MM.1S (cell line): ENCODE measurements around the gene RBM27.
"Not testable (repeated sequence)": the region's sequence is repeated elsewhere in the genome, so short reads cannot be mapped to it uniquely, and the experiment has no call there.

Experiments
- DNase-seq: peaks from one replicate; pipeline ENCODE4 v3.0.0-alpha.2; 2015
- H2AFZ ChIP-seq: fragments of 300-600 bp; sonication (generic); 2 replicates; pipeline ENCODE4 v1.6.0; 2016; ENCODE audit warnings: antibody characterized with exemption, low read length
- H3F3A ChIP-seq: fragments of 300-600 bp; sonication (generic); 2 replicates; pipeline ENCODE4 v1.6.1; 2016; ENCODE audit warnings: mild to moderate bottlenecking, antibody characterized with exemption, low read length, moderate library complexity, mixed read lengths; ENCODE audit not compliant: insufficient read depth
- H3K27ac ChIP-seq: fragments of 300-600 bp; sonication (generic); 2 replicates; pipeline ENCODE4 v1.5.1; 2016; ENCODE audit warnings: mild to moderate bottlenecking, low read length
- H3K27me3 ChIP-seq: fragments of 300-600 bp; sonication (generic); replicated peaks from 2 replicates; pipeline ENCODE4 v1.6.0; 2016; ENCODE audit warnings: low read length; ENCODE audit not compliant: insufficient read depth
- H3K36me3 ChIP-seq: fragments of 300-600 bp; sonication (generic); replicated peaks from 2 replicates; pipeline ENCODE4 v1.6.1; 2016; ENCODE audit warnings: mild to moderate bottlenecking, low read length, mixed read lengths; ENCODE audit not compliant: insufficient read depth
- H3K4me1 ChIP-seq: fragments of 300-600 bp; sonication (generic); 2 replicates; pipeline ENCODE4 v1.6.1; 2016; ENCODE audit warnings: low read length, mixed read lengths
- H3K4me2 ChIP-seq: fragments of 300-600 bp; sonication (generic); 2 replicates; pipeline ENCODE4 v1.6.0; 2016; ENCODE audit warnings: low read depth, low read length
- H3K4me3 ChIP-seq: fragments of 300-600 bp; sonication (generic); 2 replicates; pipeline ENCODE4 v1.5.1; 2016; ENCODE audit warnings: low read length, mixed read lengths
- H3K79me2 ChIP-seq: fragments of 300-600 bp; sonication (generic); 2 replicates; pipeline ENCODE4 v1.6.1; 2016; ENCODE audit warnings: mixed run types, low read length, mixed read lengths
- H3K9ac ChIP-seq: fragments of 300-600 bp; sonication (generic); 2 replicates; pipeline ENCODE4 v1.6.1; 2016; ENCODE audit warnings: low read length, mixed read lengths
- H3K9me2 ChIP-seq: fragments of 300-600 bp; sonication (generic); replicated peaks from 2 replicates; pipeline ENCODE4 v1.6.1; 2016; ENCODE audit warnings: mild to moderate bottlenecking, low read length, mixed read lengths; ENCODE audit not compliant: insufficient read depth
- H3K9me3 ChIP-seq: fragments of 300-600 bp; sonication (generic); replicated peaks from 2 replicates; pipeline ENCODE4 v1.6.1; 2016; ENCODE audit warnings: mild to moderate bottlenecking, low read length, mixed read lengths; ENCODE audit not compliant: insufficient read depth
- H4K20me1 ChIP-seq: fragments of 300-600 bp; sonication (generic); 2 replicates; pipeline ENCODE4 v1.6.1; 2016; ENCODE audit warnings: mild to moderate bottlenecking, low read length, moderate library complexity, mixed read lengths; ENCODE audit not compliant: insufficient read depth
- CTCF ChIP-seq: fragments of 300-600 bp; sonication (generic); IDR thresholded peaks from 2 replicates; pipeline ENCODE4 v1.5.1; 2016; ENCODE audit warnings: antibody characterized with exemption, low read length, mixed read lengths
- EZH2 ChIP-seq: fragments of 300-600 bp; sonication (generic); optimal IDR thresholded peaks from 2 replicates; pipeline ENCODE3; 2017; ENCODE audit warnings: low read depth, mild to moderate bottlenecking, antibody characterized with exemption, low read length, mixed read lengths
- EZH2phosphoT487 ChIP-seq: fragments of 300-600 bp; sonication (generic); IDR thresholded peaks from 2 replicates; pipeline ENCODE4 v1.6.1; 2018; ENCODE audit warnings: antibody characterized with exemption, low read length

RBM27 gene

GRCh38 chr5:146196459-146197048 is 6.9 kb upstream of the RBM27 start:
- Histone ChIP-seq H3K4me1 (no peaks in the 10 kb centered on the region), H3K9me2 (no peaks in the 10 kb centered on the region), H4K20me1 (no peaks in the 10 kb centered on the region), H3F3A (no peaks in the 10 kb centered on the region; the same call in 1 of the 2 replicates), H3K9me3 (no peaks in the 10 kb centered on the region), H3K27me3 (no peaks in the 10 kb centered on the region), H3K4me3 (no peak overlapping the region), H3K9ac (no peak overlapping the region), H3K4me2 (no peak overlapping the region), H2AFZ (no peak overlapping the region), H3K36me3 (no peaks in the 10 kb centered on the region), H3K79me2 (no peaks in the 10 kb centered on the region), H3K27ac (no peak overlapping the region)
- no peak for DNase-seq
- TF ChIP-seq EZH2phosphoT487: no peak
- TF ChIP-seq EZH2: no peak
- TF ChIP-seq CTCF: no peak

- Histone ChIP-seq H3K9me3 (no peaks in the 10 kb centered on the region), H3K27ac (no peak overlapping the region), H3K4me3 (no peak overlapping the region), H4K20me1 (no peaks in the 10 kb centered on the region), H3K27me3 (no peaks in the 10 kb centered on the region), H3K36me3 (no peaks in the 10 kb centered on the region), H3F3A (no peaks in the 10 kb centered on the region), H3K9ac (no peak overlapping the region), H3K9me2 (no peaks in the 10 kb centered on the region), H3K79me2 (peaks cover 10% of the 10 kb centered on the region), H3K4me1 (peaks cover 4% of the 10 kb centered on the region; the same call in 1 of the 2 replicates), H3K4me2 (no peak overlapping the region), H2AFZ (no peak overlapping the region)
- no peak for DNase-seq
- no peak for TF ChIP-seq EZH2phosphoT487
- no peak for TF ChIP-seq CTCF
- TF ChIP-seq EZH2: no peak
Measured at GRCh38 chr5:146199176-146199815, 4.1 kb upstream of the RBM27 start.

GRCh38 chr5:146201795-146202194 is 1.6 kb upstream of the RBM27 start:
- H3F3A ChIP-seq, H3K4me2 ChIP-seq, H3K9ac ChIP-seq, H3K9me3 ChIP-seq, H3K36me3 ChIP-seq, DNase-seq, H3K4me3 ChIP-seq, H3K27ac ChIP-seq, H3K9me2 ChIP-seq, H4K20me1 ChIP-seq, H3K4me1 ChIP-seq, H3K27me3 ChIP-seq, H2AFZ ChIP-seq: not testable (repeated sequence)
- peaks cover 35% of the 10 kb centered on the region for H3K79me2 ChIP-seq

- Histone ChIP-seq H3K4me3 (peak overlapping the region; percentile 96), H3K4me2 (peak overlapping the region; percentile 68), H3K9me2 (no peaks in the 10 kb centered on the region), H4K20me1 (no peaks in the 10 kb centered on the region; the same call in 1 of the 2 replicates), H3K9ac (peak overlapping the region; percentile 87), H3K9me3 (no peaks in the 10 kb centered on the region), H3F3A (no peaks in the 10 kb centered on the region), H3K27ac (peak overlapping the region; percentile 28; the same call in 1 of the 2 replicates), H3K4me1 (peaks cover 6% of the 10 kb centered on the region; the same call in 1 of the 2 replicates), H3K36me3 (no peaks in the 10 kb centered on the region), H3K79me2 (peaks cover 52% of the 10 kb centered on the region), H3K27me3 (no peaks in the 10 kb centered on the region; the same call in 1 of the 2 replicates), H2AFZ (peak overlapping the region; percentile 94; the same call in 1 of the 2 replicates)
- no peak for DNase-seq
- TF ChIP-seq CTCF: no peak
- no peak for TF ChIP-seq EZH2phosphoT487
- TF ChIP-seq EZH2: no peak
Measured at GRCh38 chr5:146203872-146204192, 427 bp downstream of the RBM27 start.
